HG03139 (cell line): ENCODE results near the gene TBC1D7.

Source experiments
- ATAC-seq: cut with Tn5 transposase; IDR thresholded peaks from one replicate; pipeline ENCODE4 v1.9.1; 2021; ENCODE audit not compliant: unreplicated experiment

Gene TBC1D7

GRCh38 chr6:13296536-13296997 is 31.8 kb downstream of the TBC1D7 start:
- ATAC-seq = no peak

GRCh38 chr6:13295576-13295975 is 32.8 kb downstream of the TBC1D7 start:
- ATAC-seq = no peak

- no peak for ATAC-seq
Measured at GRCh38 chr6:13294499-13295069, 33.8 kb downstream of the TBC1D7 start.

GRCh38 chr6:13292774-13293173 is 35.6 kb downstream of the TBC1D7 start:
- no peak for ATAC-seq

- ATAC-seq = no peak
Measured at GRCh38 chr6:13290335-13290734, 38.0 kb downstream of the TBC1D7 start.

GRCh38 chr6:13289789-13290318 is 38.5 kb downstream of the TBC1D7 start:
- no peak for ATAC-seq

GRCh38 chr6:13288969-13289391 is 39.4 kb downstream of the TBC1D7 start:
- ATAC-seq = no peak

- no peak for ATAC-seq
Measured at GRCh38 chr6:13288481-13288880, 39.9 kb downstream of the TBC1D7 start.

GRCh38 chr6:13287104-13287503 is 41.2 kb downstream of the TBC1D7 start:
- ATAC-seq = no peak

GRCh38 chr6:13286181-13286580 is 42.2 kb downstream of the TBC1D7 start:
- ATAC-seq = no peak

GRCh38 chr6:13285705-13286104 is 42.6 kb downstream of the TBC1D7 start:
- ATAC-seq = no peak

GRCh38 chr6:13284646-13285045 is 43.7 kb downstream of the TBC1D7 start:
- ATAC-seq = no peak

GRCh38 chr6:13283331-13283730 is 45.0 kb downstream of the TBC1D7 start:
- no peak for ATAC-seq

GRCh38 chr6:13282393-13283069 is 45.8 kb downstream of the TBC1D7 start:
- no peak for ATAC-seq

GRCh38 chr6:13281686-13282085 is 46.7 kb downstream of the TBC1D7 start:
- ATAC-seq = no peak

- ATAC-seq = no peak
Measured at GRCh38 chr6:13280254-13280653, 48.1 kb downstream of the TBC1D7 start.

- ATAC-seq = no peak
Measured at GRCh38 chr6:13278991-13279390, 49.3 kb downstream of the TBC1D7 start.

- ATAC-seq = no peak
Measured at GRCh38 chr6:13278164-13278563, 50.2 kb downstream of the TBC1D7 start.

- ATAC-seq = no peak
Measured at GRCh38 chr6:13277231-13277630, 51.1 kb downstream of the TBC1D7 start.

GRCh38 chr6:13275435-13275989 is 52.8 kb downstream of the TBC1D7 start:
- ATAC-seq = no peak

GRCh38 chr6:13274707-13275434 is 53.5 kb downstream of the TBC1D7 start:
- no peak for ATAC-seq
